ENCODE data around the gene LEMD1.

LEMD1 gene

GRCh38 chr1:205374210-205375078, 47.4 kb downstream of the LEMD1 start:
- H3K9me3 ChIP-seq (ENCODE audit: control extremely low read depth in 1 of 5, control insufficient read depth in 4 of 5, insufficient read depth in 2 of 5, low read depth in 1 of 5, low read length in 4 of 5), result no peaks in the 10 kb centered on the region
- no peaks in the 10 kb centered on the region for H3K36me3 ChIP-seq (ENCODE audit: control insufficient read depth in 4 of 4, insufficient read depth in 4 of 4, low read length in 3 of 4)
- H3K4me3 ChIP-seq (ENCODE audit: control insufficient read depth in 1 of 7, extremely low read depth in 1 of 7, insufficient read depth in 4 of 7, low read depth in 2 of 7, low read length in 6 of 7), result no peak overlapping the region
- ChIA-PET CTCF (interaction anchor here (1.1 to 4.4 kb wide), 3 partner anchors 21 to 149 kb away, joined by 3 to 14 read pairs (median 5); no protein-coding TSS in a partner anchor), POLR2A (no interaction called here)
- peaks cover 2 to 23% (median 13%) of the 10 kb centered on the region in 5 experiments for H3K27me3 ChIP-seq (replicated peaks in 2 of 5; ENCODE audit: control insufficient read depth in 4 of 5, insufficient read depth in 5 of 5, low read length in 4 of 5)
- no peak for DNase-seq
- peaks cover 0 to 12% (median 3%) of the 10 kb centered on the region in 4 experiments for H3K4me1 ChIP-seq (ENCODE audit: control extremely low read depth in 1 of 4, control insufficient read depth in 4 of 4, insufficient read depth in 4 of 4, low read length in 3 of 4)
- 68% methylated on average over 6 of the region's 10 CpGs for WGBS (ENCODE audit: insufficient coverage)
- H3K27ac ChIP-seq (ENCODE audit: insufficient read depth in 1 of 2, low read depth in 1 of 2, low read length in 2 of 2, poor library complexity in 1 of 2, severe bottlenecking in 2 of 2), result no peak overlapping the region

GRCh38 chr1:205373798-205374175, 48.1 kb downstream of the LEMD1 start:
- POLR2A ChIA-PET, result no interaction called here
- Histone ChIP-seq H3K27me3 (replicated peaks in 2 of 5; ENCODE audit: control insufficient read depth in 4 of 5, insufficient read depth in 5 of 5, low read length in 4 of 5) (peaks cover 2 to 21% (median 11%) of the 10 kb centered on the region in 5 experiments), H3K9me3 (ENCODE audit: control extremely low read depth in 1 of 5, control insufficient read depth in 4 of 5, insufficient read depth in 2 of 5, low read depth in 1 of 5, low read length in 4 of 5) (no peaks in the 10 kb centered on the region), H3K4me3 (ENCODE audit: control insufficient read depth in 1 of 7, extremely low read depth in 1 of 7, insufficient read depth in 4 of 7, low read depth in 2 of 7, low read length in 6 of 7) (no peak overlapping the region), H3K36me3 (ENCODE audit: control insufficient read depth in 4 of 4, insufficient read depth in 4 of 4, low read length in 3 of 4) (no peaks in the 10 kb centered on the region), H3K4me1 (ENCODE audit: control extremely low read depth in 1 of 4, control insufficient read depth in 4 of 4, insufficient read depth in 4 of 4, low read length in 3 of 4) (peaks cover 0 to 18% (median 6%) of the 10 kb centered on the region in 4 experiments), H3K27ac (ENCODE audit: insufficient read depth in 1 of 2, low read depth in 1 of 2, low read length in 2 of 2, poor library complexity in 1 of 2, severe bottlenecking in 2 of 2) (no peak overlapping the region)
- no peak for DNase-seq
- CTCF ChIA-PET, result interaction anchor here (1.6 to 4.4 kb wide), 2 partner anchors 112 to 150 kb away, joined by 5 to 14 read pairs; no protein-coding TSS in a partner anchor
- WGBS (ENCODE audit: insufficient coverage), result 95% methylated on average over 2 of the region's 2 CpGs

GRCh38 chr1:205373022-205373797, 48.6 kb downstream of the LEMD1 start:
- Histone ChIP-seq H3K36me3 (ENCODE audit: control insufficient read depth in 4 of 4, insufficient read depth in 4 of 4, low read length in 3 of 4) (no peaks in the 10 kb centered on the region), H3K4me3 (ENCODE audit: control insufficient read depth in 1 of 7, extremely low read depth in 1 of 7, insufficient read depth in 4 of 7, low read depth in 2 of 7, low read length in 6 of 7) (no peak overlapping the region), H3K27me3 (replicated peaks in 2 of 5; ENCODE audit: control insufficient read depth in 4 of 5, insufficient read depth in 5 of 5, low read length in 4 of 5) (peaks cover 2 to 19% (median 11%) of the 10 kb centered on the region in 5 experiments), H3K27ac (ENCODE audit: insufficient read depth in 1 of 2, low read depth in 1 of 2, low read length in 2 of 2, poor library complexity in 1 of 2, severe bottlenecking in 2 of 2) (no peak overlapping the region), H3K9me3 (ENCODE audit: control extremely low read depth in 1 of 5, control insufficient read depth in 4 of 5, insufficient read depth in 2 of 5, low read depth in 1 of 5, low read length in 4 of 5) (no peaks in the 10 kb centered on the region), H3K4me1 (ENCODE audit: control extremely low read depth in 1 of 4, control insufficient read depth in 4 of 4, insufficient read depth in 4 of 4, low read length in 3 of 4) (peaks cover 0 to 18% (median 6%) of the 10 kb centered on the region in 4 experiments)
- ChIA-PET CTCF (interaction anchor here (1.0 to 4.4 kb wide), 4 partner anchors 16 to 149 kb away, joined by 3 to 14 read pairs (median 4); partner anchors contain the start of gene KLHDC8A), POLR2A (interaction anchor here (0.6 kb wide), 1 partner anchor 11 kb away, joined by 4 read pairs; no protein-coding TSS in a partner anchor)
- DNase-seq, result no peak
- 94% methylated on average over 7 of the region's 9 CpGs for WGBS (ENCODE audit: insufficient coverage)

DNA sequence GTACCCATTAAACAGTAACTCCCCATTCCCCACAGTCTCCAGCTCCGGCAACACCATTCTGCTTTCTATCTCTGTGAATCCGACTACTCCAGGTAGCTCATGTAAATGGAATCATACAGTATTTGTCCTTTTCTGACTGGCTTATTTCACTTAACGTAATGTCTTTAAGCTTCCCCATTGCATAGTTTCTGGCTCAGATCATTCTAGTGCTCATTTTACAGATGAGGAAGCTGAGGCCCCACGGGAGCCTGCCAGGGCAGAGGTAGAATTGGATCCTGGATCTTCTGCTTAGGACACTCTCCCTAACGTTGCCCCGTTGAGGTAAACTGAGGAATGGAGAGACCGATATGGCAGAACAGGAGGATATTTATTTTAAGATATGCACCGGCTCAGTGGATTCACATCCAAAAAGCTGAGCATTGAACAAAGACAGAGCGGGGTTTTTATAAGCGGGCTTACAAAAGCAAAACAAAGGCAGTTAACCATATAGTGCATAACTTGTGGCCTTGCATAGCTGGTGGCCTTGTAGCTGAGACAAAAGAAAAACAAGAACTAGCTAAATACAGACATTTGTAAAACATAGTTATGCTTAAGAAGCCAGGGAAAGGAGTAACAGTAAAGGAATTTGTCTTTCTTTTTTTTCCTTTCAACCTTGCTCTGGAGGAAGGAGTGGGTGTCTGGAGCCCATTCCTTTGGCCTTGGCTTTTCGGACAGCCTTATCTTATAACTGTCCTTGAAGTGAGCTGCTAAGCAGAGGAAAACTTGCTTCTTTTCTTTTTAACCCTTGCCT, 49.8 kb downstream of the LEMD1 start:
- POLR2A ChIA-PET, result no interaction called here
- CTCF ChIA-PET, result interaction anchor here (1.0 to 4.4 kb wide), 5 partner anchors 10 to 150 kb away, joined by 3 to 14 read pairs (median 4); partner anchors contain the start of gene KLHDC8A

GRCh38 chr1:205370780-205371179, 51.1 kb downstream of the LEMD1 start:
- no peak overlapping the region for H3K27ac ChIP-seq (ENCODE audit: insufficient read depth in 1 of 2, low read depth in 1 of 2, low read length in 2 of 2, poor library complexity in 1 of 2, severe bottlenecking in 2 of 2)
- peaks cover 0 to 18% (median 6%) of the 10 kb centered on the region in 4 experiments for H3K4me1 ChIP-seq (ENCODE audit: control extremely low read depth in 1 of 4, control insufficient read depth in 4 of 4, insufficient read depth in 4 of 4, low read length in 3 of 4)
- H3K9me3 ChIP-seq (ENCODE audit: control extremely low read depth in 1 of 5, control insufficient read depth in 4 of 5, insufficient read depth in 2 of 5, low read depth in 1 of 5, low read length in 4 of 5), result no peaks in the 10 kb centered on the region
- peaks cover 2 to 9% (median 6%) of the 10 kb centered on the region in 5 experiments for H3K27me3 ChIP-seq (replicated peaks in 2 of 5; ENCODE audit: control insufficient read depth in 4 of 5, insufficient read depth in 5 of 5, low read length in 4 of 5)
- DNase-seq, result no peak
- CTCF ChIA-PET, result interaction anchor here (1.1 to 4.4 kb wide), 3 partner anchors 16 to 115 kb away, joined by 3 to 14 read pairs (median 5); no protein-coding TSS in a partner anchor
- no peak overlapping the region for H3K4me3 ChIP-seq (ENCODE audit: control insufficient read depth in 1 of 7, extremely low read depth in 1 of 7, insufficient read depth in 4 of 7, low read depth in 2 of 7, low read length in 6 of 7)
- no peaks in the 10 kb centered on the region for H3K36me3 ChIP-seq (ENCODE audit: control insufficient read depth in 4 of 4, insufficient read depth in 4 of 4, low read length in 3 of 4)
- POLR2A ChIA-PET, result no interaction called here

More for the DNA sequence above, 49.8 kb downstream of the LEMD1 start:
- DNase-seq, result no peak
- H3K4me1 ChIP-seq (ENCODE audit: control extremely low read depth in 1 of 4, control insufficient read depth in 4 of 4, insufficient read depth in 4 of 4, low read length in 3 of 4), result peaks cover 0 to 18% (median 6%) of the 10 kb centered on the region in 4 experiments
- no peak overlapping the region for H3K27ac ChIP-seq (ENCODE audit: insufficient read depth in 1 of 2, low read depth in 1 of 2, low read length in 2 of 2, poor library complexity in 1 of 2, severe bottlenecking in 2 of 2)
- 94% methylated on average over 10 of the region's 11 CpGs for WGBS (ENCODE audit: insufficient coverage)
- peaks cover 2 to 16% (median 10%) of the 10 kb centered on the region in 5 experiments for H3K27me3 ChIP-seq (replicated peaks in 2 of 5; ENCODE audit: control insufficient read depth in 4 of 5, insufficient read depth in 5 of 5, low read length in 4 of 5)
- H3K9me3 ChIP-seq (ENCODE audit: control extremely low read depth in 1 of 5, control insufficient read depth in 4 of 5, insufficient read depth in 2 of 5, low read depth in 1 of 5, low read length in 4 of 5), result no peaks in the 10 kb centered on the region
- no peaks in the 10 kb centered on the region for H3K36me3 ChIP-seq (ENCODE audit: control insufficient read depth in 4 of 4, insufficient read depth in 4 of 4, low read length in 3 of 4)
- no peak overlapping the region for H3K4me3 ChIP-seq (ENCODE audit: control insufficient read depth in 1 of 7, extremely low read depth in 1 of 7, insufficient read depth in 4 of 7, low read depth in 2 of 7, low read length in 6 of 7)

- ChIA-PET POLR2A (no interaction called here), CTCF (interaction anchor here (1.0 to 1.3 kb wide), 4 partner anchors 14 to 97 kb away, joined by 3 to 5 read pairs (median 4); no protein-coding TSS in a partner anchor)
- Histone ChIP-seq H3K27ac (ENCODE audit: insufficient read depth in 1 of 2, low read depth in 1 of 2, low read length in 2 of 2, poor library complexity in 1 of 2, severe bottlenecking in 2 of 2) (no peak overlapping the region), H3K27me3 (replicated peaks in 2 of 5; ENCODE audit: control insufficient read depth in 4 of 5, insufficient read depth in 5 of 5, low read length in 4 of 5) (peaks cover 0 to 9% (median 2%) of the 10 kb centered on the region in 5 experiments), H3K9me3 (ENCODE audit: control extremely low read depth in 1 of 5, control insufficient read depth in 4 of 5, insufficient read depth in 2 of 5, low read depth in 1 of 5, low read length in 4 of 5) (no peaks in the 10 kb centered on the region), H3K36me3 (ENCODE audit: control insufficient read depth in 4 of 4, insufficient read depth in 4 of 4, low read length in 3 of 4) (no peaks in the 10 kb centered on the region), H3K4me3 (ENCODE audit: control insufficient read depth in 1 of 7, extremely low read depth in 1 of 7, insufficient read depth in 4 of 7, low read depth in 2 of 7, low read length in 6 of 7) (no peak overlapping the region), H3K4me1 (ENCODE audit: control extremely low read depth in 1 of 4, control insufficient read depth in 4 of 4, insufficient read depth in 4 of 4, low read length in 3 of 4) (peaks cover 0 to 18% (median 6%) of the 10 kb centered on the region in 4 experiments)
- 0% methylated on average over 2 of the region's 3 CpGs for WGBS (ENCODE audit: insufficient coverage)
- DNase-seq, result peak; percentile 23 to 81 (median 72)
Observed at GRCh38 chr1:205369701-205370123, 52.1 kb downstream of the LEMD1 start.

All from common myeloid progenitor, CD34-positive (primary cell).